ENCODE data around the gene SEC63. TPM values are rescaled to one million over a fixed set of nuclear protein-coding genes. Genes with fewer than 3 reads are reported as not detected.

The SEC63 gene
- total RNA-seq, 1 donor from 2014 or later: 89.9 TPM

DNA sequence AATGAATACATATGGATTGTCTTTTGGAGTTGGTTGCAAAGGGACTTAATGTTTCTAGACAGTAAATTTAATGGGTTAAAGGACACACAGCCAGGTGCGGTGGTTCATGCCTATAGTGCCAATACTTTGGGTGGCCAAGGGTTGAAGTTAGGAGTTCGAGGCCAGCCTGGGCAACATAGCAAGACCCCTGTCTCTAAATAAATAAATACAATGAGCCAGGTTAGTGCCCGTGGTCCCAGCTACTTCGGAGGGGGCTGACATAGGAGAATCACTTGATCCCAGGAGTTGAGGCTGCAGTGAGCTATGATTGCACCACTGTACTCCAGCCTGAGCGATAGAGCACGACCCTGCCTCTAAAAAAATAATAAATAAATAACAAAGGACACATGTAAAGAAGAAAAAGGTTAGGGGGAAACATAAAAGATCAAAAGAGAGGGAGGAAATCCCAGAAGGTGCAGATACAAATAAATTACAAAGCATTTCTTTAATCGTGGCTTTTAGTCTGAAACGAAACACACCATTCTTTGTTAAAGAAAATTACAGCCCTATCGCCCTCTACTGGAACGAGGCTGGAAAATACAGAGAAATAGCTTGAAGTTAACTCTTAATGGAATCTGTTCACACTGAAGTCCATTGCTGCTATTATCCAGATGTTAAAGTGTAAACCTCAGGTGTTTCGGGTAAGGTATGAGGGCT, 91.3 kb downstream of the SEC63 start:
- intact Hi-C loops (cut with micrococcal nuclease): loop anchor here (1.0 to 10.0 kb wide), 9 partner anchors 18 to 548 kb away; partner anchors contain the start of gene PDSS2

DNA sequence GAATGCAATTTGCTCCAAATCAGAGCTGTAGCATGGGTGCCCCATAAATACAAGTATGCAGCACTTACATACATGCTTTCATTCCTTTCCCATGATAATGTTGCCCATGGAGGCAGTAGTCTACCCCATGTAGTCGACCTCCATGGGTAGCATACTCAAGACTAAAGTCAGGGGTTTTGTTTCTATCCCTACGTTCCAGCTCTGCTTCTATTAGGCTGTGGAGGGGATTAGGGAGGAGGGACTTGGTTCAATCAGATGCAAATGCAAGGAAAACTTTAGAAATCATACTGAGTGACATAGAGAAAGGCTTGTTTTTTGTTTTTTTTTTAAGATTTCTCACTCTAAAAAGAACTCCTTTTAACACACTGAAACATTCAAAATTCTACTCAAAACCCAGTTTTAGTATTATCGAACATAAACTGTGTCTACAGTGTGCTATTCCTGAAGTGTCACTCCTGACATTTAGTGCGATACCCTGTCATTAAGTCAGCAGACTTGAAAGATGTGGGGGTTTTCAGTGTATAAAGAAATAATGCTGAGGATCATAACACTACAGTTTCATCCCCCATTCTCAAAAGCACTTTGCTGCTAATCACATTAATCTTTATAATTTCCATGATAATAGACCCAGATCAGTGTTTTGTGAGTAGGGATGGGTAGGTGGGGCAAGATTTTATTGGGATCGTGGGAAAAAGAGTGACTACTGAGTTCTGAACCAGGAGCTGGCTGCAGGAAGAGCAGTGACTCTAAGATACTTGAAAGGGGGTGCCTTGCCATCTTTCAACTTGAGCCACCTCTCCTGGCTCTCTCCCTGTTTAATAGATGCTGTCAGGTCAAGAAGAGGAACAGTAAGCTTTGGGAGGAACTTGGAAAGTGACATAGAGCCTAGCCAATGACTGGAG, 93.5 kb downstream of the SEC63 start:
- intact Hi-C loops (cut with micrococcal nuclease): loop anchor here (10.0 kb wide), 1 partner anchor 410 kb away; the partner anchor contains the start of gene PDSS2

DNA sequence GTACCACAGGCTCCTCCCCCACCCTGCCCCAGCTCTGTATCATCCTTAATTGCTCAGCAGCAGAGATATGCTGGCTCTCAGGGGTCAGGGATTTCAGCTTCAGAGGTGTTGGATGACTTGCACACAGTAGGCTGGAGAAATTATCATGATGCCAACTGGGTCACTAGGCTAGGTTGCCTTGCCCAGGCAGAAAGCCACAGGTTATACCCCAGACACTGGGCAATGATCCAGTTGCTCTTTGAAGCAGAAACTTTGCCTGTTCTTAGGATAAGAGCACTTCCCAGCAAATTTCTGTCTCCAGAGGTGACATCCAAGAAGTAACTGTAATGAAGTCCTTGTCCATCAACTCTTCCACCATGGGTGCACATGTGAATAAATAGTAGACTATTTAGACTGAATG, 95.6 kb downstream of the SEC63 start:
- intact Hi-C loops (cut with micrococcal nuclease): loop anchor here (10.0 kb wide), 1 partner anchor 408 kb away; the partner anchor contains the start of gene PDSS2

DNA sequence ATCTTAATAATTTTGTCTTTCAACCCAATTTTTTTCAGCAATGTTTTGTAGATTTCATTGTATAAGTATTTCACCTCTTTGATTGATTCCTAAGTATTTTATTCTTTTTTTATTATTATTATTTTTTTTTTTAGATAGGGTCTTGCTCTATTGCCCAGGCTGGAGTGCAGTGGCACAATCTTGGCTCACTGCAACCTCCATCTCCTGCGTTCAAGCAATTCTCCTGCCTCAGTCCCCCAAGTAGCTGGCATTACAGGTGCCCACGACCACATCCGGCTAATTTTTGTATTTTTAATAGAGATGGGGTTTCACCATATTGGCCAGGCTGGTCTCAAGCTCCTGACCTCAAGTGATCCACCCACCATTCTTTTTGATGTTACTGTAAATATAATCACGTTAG, 97.0 kb downstream of the SEC63 start:
- intact Hi-C loops (cut with micrococcal nuclease): loop anchor here (10.0 kb wide), 1 partner anchor 406 kb away; the partner anchor contains the start of gene PDSS2

DNA sequence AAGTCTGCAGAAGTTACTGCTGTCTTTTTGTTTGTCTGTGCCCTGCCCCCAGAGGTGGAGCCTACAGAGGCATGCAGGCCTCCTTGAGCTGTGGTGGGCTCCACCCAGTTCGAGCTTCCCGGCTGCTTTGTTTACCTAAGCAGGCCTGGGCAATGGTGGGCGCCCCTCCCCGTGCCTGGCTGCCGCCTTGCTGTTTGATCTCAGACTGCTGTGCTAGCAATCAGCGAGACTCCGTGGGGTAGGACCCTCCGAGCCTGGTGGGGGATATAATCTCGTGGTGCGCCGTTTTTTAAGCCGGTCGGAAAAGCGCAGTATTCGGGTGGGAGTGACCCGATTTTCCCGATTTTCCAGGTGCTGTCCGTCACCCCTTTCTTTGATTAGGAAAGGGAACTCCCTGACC, 97.9 kb downstream of the SEC63 start:
- intact Hi-C loops (cut with micrococcal nuclease): loop anchor here (10.0 kb wide), 1 partner anchor 405 kb away; the partner anchor contains the start of gene PDSS2

DNA sequence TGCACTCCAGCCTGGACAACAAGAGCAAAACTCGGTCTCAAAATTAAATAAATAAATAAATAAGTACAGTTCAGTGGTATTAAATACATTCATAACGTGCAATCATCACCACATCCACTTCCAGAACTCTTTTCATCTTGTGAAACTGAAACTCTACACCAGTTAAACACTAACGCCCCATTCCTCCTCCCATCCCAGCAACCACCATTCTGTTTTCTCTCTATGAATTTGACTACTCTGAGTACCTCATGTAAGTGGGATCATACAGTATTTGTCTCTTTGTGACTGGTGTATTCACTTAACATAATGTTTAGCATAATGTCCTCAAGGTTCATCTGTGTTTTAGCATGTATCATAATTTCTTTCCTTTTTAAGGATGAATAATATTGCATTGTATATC, 104.8 kb downstream of the SEC63 start:
- intact Hi-C loops (cut with micrococcal nuclease): loop anchor here (1.0 kb wide), 1 partner anchor 29 kb away; the partner anchor contains the start of gene SCML4

DNA sequence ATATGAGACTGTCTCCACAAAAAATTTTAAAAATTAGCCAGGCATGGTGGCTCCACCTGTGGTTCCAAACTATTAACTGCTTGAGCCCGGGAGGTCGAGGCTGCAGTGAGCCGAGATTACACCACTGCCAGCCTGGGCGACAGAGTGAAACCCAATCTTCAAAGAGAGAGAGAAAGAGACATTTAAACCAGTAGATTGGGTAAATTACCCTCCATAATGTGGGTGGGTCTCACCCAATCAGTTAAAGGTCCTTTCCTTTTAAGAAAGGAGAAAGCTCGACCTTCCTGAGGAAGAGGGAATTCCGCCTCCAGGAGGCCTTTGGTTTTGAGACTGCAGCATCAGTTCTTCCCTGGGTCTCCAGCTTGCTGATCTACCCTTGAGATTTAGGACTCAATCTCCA, 108.7 kb downstream of the SEC63 start:
- intact Hi-C loops (cut with micrococcal nuclease): loop anchor here (5.0 kb wide), 1 partner anchor 203 kb away; no protein-coding TSS in a partner anchor

DNA sequence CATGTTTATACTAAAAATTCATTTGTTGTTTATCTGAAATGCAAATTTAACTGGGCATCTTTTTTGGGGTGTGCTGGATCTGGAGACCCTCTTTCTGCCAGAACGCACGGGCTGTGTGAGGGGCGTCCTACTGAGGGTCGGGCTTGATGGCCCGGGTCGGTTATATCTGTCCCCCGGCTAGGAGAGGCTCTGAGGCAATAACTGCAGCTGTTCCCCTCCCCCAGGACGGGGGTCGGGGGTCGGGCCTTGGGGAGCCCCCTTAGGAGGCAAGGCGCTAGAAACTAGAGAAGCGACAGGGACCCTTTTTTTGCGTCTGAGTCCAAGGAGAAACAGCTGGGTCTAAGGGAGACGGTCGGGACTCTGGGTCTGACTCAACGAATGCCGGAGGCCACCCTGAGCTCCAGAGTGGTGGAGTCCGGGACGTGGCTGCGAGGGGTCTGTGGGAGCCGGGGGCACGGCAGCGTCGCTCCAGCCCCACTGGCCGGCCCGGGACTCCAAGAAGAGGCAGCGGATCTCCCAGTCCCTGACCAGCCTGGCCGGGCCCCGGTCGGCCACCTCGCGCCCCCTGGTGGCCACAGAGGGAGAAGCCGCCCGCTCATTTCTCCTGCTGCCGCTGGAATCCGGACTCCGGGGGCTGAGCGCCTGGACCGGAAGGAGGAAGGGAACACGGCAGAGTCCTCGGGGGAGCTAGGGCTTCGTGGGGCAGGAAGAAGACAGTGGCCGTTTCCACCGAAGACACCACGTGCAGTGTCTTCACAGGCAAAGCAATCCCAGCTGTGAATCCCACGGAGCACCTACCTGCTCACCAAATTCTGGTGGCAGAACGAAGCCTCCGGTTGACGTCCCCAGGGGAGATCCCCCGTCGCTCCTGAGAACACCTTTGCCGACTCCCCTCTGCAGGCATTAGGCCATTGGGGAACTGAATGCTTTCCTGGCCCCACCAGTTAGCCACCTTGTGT, 109.9 kb downstream of the SEC63 start:
- intact Hi-C loops (cut with micrococcal nuclease): loop anchor here (1.0 to 5.0 kb wide), 11 partner anchors 19 to 226 kb away; partner anchors contain the start of genes OSTM1 and SCML4

DNA sequence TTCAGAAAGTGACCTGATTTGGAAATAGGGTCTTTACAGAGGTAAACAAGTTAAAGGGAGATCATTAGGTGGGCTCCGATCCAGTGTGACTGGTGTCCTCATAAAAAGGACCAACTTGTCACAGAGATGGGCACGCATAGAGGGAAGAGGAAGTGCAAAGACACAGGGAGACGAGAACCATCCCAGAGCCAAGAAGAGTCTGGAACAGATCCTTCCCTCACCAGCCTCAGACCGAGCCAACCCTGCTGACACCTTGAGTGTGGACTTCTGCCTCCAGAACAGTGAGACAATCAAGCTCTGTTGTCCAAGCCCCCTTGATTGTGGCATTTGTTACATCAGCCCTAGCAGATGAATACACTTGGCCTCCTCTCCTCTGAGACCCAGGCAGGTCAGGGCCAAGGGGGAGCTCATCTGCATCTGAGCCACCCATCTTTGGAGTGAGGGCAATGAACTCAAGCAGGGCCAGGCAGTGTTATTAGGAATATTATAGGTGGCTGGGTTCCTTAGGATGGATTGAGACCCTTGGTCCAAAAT, 111.7 kb downstream of the SEC63 start:
- intact Hi-C loops (cut with micrococcal nuclease): loop anchor here (5.0 kb wide), 1 partner anchor 206 kb away; no protein-coding TSS in a partner anchor

DNA sequence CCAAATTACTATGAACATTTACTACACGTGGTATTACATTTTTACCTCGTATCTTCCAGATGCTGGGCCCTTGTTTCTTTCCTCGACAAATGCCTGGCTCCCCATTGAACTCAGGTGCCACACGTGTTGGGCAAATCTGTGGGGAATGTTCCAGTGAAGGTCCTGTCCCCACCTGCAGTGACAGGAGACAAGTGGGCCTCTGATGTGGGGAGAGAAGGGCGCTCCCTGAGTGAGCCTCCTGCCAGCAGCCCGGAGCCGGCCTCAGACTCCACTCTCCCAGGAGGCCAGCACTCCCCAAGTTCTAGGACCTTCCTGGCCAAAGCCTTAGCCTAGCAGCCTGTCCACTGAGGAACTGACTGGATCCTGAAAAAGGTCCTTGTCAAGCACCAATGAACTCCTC, 112.2 kb downstream of the SEC63 start:
- intact Hi-C loops (cut with micrococcal nuclease): loop anchor here (5.0 kb wide), 1 partner anchor 207 kb away; no protein-coding TSS in a partner anchor

DNA sequence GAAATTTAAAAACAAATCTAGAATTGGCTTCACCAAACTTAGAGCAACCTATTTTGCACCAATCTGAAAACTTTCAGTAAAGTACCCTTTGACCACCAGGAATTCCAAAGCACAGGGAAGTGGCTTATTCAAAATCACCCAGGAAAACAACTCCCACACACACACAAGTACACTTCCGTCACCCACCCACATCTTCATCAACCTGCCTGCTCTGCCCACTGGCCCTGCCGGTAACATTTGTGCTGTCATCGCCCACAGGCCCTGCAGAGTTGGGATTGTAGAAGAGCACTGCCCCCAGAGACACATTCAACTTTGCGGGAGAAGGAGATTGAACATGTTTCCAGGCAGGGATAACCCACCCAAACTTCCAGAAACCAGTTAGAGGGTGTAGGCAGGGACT, 114.6 kb downstream of the SEC63 start:
- intact Hi-C loops (cut with micrococcal nuclease): no loop called here

DNA sequence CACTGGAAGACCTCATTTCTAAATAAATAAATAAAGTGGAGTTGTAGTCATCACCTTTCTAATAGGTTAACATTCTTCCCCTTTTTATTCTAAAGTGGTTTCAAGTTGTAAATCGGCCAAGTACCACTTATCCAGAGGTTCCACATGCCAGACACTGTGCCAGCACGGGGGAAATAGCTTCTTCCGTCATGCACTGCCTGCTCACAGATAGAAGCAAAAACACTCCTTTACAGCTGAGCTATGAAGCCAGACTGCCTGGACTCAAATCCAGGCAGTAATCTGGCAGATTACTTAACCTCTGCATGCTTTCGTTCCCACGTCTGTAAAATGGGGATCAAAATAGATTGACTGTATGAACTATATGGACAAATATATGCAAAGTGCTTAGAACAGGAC, 116.7 kb downstream of the SEC63 start:
- intact Hi-C loops (cut with micrococcal nuclease): no loop called here

DNA sequence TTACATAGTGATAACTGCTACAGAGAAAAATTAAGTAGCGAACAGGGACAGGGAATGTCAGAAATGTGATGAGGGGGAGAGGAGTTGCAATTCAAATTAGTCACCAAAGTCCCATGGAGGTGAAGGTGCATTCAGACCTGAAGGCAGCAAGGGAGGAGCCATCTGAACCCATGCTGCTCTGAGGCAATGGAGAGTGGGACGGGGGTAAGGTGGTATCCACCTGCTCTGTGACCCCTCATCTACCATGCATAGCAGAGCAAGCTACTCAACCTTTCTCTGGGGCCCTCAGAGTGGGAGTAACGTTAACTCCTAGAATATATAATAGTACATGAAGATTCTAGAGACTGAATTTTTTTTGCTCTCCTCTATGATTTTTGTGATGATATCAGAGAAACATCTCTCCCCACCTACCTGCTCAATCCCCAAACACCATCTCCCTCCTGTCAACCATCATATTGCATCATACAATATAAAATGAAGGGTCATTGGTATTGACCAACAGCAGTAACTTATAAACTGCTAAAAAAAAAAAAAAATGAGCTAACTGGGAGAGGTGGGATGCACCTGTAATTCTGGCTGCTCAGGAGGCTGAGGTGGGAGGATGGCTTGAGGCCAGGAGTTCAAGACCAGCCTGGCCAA, 117.3 kb downstream of the SEC63 start:
- intact Hi-C loops (cut with micrococcal nuclease): no loop called here

DNA sequence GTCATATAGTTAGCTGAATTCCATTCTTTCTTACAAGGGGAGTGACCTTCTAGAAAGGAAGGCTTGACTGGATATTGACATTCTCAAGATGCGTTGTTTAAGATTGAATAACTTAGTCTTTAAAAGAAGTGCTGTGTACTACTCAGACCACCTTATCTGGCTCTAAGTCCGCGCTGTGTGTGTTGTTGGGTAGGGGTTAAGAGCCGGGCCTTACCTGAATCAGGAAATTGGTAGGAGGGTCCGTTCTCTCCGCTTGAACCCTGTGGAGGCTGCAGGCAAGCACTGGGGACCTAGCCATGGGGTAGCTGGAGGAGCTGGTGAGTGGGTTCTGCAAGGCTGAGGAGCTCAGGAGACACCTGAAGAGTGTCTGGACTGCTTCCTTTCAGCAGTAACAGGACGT, 124.9 kb downstream of the SEC63 start:
- intact Hi-C loops (cut with micrococcal nuclease): no loop called here

DNA sequence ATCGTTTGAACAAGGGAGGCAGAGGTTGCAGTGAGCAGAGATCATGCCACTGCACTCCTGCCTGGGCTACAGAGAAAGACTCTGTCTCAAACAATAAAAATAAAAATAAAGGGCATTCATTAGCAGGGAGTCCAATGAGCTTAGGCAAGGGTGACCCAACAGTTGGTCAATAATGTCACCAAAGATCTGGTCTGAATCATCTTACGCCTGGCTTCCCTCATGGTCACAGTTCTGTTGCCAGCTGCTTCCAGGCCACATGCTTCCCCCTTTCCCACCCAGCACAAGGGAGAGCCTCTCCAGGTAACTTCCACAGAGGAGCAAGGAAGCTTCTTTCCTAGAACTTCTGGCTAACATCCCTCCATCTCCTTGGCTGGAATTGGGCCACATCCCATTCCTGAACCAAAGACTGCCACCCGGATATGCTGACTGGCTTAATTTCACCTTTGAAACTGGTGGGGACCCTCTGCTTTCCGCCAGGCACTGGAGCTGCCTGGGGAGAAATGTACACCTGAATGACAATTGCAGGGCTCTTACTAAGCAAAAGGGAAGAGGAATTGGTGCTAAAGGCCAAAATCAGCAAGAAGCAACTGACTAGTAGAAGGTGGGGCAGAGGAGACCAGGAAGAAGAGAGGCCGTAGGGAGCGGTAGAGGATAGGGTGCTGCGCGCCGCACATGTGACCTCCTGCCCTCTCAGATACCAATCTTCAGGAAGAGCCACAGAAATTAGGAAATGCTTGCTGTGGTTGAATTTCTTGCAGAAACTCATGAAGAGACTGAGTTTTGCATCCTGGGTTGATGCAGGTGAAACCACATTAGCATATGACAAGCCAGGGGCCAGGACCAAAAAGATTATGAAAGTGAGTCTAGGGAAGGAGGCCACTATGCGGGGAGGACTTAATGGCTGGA, 125.6 kb downstream of the SEC63 start:
- intact Hi-C loops (cut with micrococcal nuclease): no loop called here

DNA sequence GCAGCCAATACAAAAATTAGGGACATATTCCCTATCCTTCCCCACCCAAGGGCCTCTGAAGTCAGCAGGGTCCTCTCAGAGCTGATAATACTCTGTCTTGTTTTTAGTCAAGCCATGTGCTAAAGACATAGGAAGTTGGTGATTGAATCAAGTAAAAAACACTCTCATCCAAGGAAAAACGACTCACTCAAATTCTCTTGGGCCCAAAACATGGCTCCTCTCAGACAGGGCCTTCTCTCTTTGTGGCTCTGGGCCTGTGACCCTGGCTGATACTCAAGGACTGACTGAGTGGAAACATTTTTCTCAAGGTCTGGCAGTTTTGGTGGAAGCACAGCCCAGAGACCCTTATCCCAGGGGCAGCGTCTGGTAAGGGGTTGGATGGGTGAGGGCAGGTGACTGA, 127.9 kb downstream of the SEC63 start:
- intact Hi-C loops (cut with micrococcal nuclease): no loop called here

DNA sequence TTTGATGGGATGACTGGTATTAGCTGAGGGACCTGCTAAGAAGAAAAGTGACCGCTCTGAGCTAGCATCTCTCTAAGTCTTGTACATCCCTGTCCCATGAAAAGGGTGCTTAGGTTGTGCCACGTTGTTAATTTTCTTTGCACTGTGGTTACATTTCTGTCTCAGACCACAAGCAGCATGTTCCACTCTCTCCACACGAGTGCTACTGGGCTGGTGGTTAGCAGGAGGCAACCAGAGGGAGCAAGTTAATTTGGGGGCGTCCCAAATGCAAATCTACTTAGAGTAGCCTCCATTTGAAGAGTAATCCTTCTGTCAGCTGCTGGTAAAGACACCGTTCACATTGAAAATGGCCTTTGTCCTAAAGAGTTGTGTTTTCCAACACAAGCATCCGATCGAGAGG, 130.5 kb downstream of the SEC63 start:
- intact Hi-C loops (cut with micrococcal nuclease): loop anchor here (10.0 kb wide), 2 partner anchors 1047 to 1267 kb away; partner anchors contain the start of genes CEP57L1 and SESN1

DNA sequence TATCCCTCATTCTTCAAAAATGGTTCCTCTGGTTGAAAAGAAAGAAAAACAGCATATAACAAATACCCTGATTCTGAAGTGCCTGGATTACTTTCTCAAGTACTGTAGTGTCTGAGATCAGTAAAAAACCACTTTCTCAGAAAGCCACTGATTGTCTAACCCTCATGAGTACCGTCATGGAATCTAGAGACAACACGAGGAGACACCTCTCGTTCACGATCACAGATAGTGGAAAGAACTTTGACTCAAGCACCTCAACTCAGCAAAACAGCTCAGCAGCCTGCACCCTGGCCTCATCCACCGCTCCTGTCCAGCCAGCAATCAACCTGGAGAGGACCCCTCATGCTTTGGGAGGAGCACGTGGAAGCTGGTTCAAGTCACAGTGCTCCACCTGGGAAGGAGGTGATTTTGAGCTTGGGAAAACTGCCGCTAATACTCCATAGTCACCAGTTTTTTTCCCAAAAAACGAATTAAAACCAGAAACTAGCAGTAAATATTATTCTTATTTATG, 134.9 kb downstream of the SEC63 start:
- intact Hi-C loops (cut with micrococcal nuclease): loop anchor here (2.0 to 10.0 kb wide), 11 partner anchors 439 to 1841 kb away; partner anchors contain the start of genes AFG1L, BEND3, CD164 and CEP57L1

All from T-helper 1 cell treated with Interleukin-12 subunit alpha and Interleukin-12 subunit beta and Interleukin-4 antibody, amounts not matched to agents 30 ng/mL and 1 ng/mL, for 36 hours (primary cell).